GM12878 (cell line): ENCODE data around the gene SCAI. TPM values are rescaled to one million over a fixed set of nuclear protein-coding genes. Genes with fewer than 3 reads are reported as not detected.

ENCODE experiments used
- ATAC-seq: fragments of 200-7000 bp; cut with Tn5 transposase; 3 replicates; pipeline ENCODE4 v1.9.1; 2020; ENCODE audit warnings: mild to moderate bottlenecking, moderate library complexity
- BruUV-seq: library from RNA; stranded (reverse); fragments of 400-500 nt; replicated peaks from 2 replicates; lab custom pipeline; 2021; lab: Mats Ljungman, UMichigan
- CTCF ChIA-PET: fragments of 300-600 bp; sonication (Branson Sonifier 250); formaldehyde crosslinking; extraction: SDS; loops from one replicate; lab custom pipeline; 2021; ENCODE audit warnings: inconsistent platforms; lab: Yijun Ruan, JAX
- POLR2A ChIA-PET: fragments of 350-600 bp; formaldehyde crosslinking; extraction: SDS; loops from one replicate; lab custom pipeline; 2021; ENCODE audit warnings: inconsistent platforms; lab: Charles Lee
- RAD21 ChIA-PET: fragments of 300-600 bp; sonication (Branson Sonifier 250); formaldehyde crosslinking; loops from one replicate; lab custom pipeline; 2023; ENCODE audit warnings: antibody characterized with exemption; ENCODE audit not compliant: unreplicated experiment; lab: Charles Lee
- SMC1A ChIA-PET: fragments of 300-600 bp; sonication (Branson Sonifier 250); formaldehyde crosslinking; loops from one replicate; lab custom pipeline; 2023; ENCODE audit not compliant: unreplicated experiment, uncharacterized antibody; lab: Charles Lee
- DNase-seq: peaks from one replicate; pipeline ENCODE4 v3.0.0-alpha.2; 2011; ENCODE audit warnings: low read depth, low spot score
- FAIRE-seq: peaks from 3 replicates; lab custom pipeline; 2011; peaks lifted over from hg19 to GRCh38; lab: Jason Lieb, UNC
- H2AFZ ChIP-seq: 2 replicates; pipeline ENCODE4 v1.6.0; 2011; ENCODE audit warnings: low read depth, low read length, control low read depth; ENCODE audit not compliant: control insufficient read depth
- H3K27ac ChIP-seq: 2 replicates; pipeline ENCODE4 v1.5.1; 2011; ENCODE audit warnings: control low read depth; ENCODE audit not compliant: control insufficient read depth, insufficient read depth
- H3K27me3 ChIP-seq, 2 experiments: replicated peaks in 1 of 2; 2 replicates each; pipeline versions ENCODE4 v1.6.0 to v1.6.1; 2011; ENCODE audit warnings: low read length in 1 of 2; ENCODE audit not compliant: control insufficient read depth in 2 of 2, insufficient read depth in 2 of 2
- H3K36me3 ChIP-seq, 2 experiments: 2 replicates each; pipeline ENCODE4 v1.5.1; 2011; ENCODE audit warnings: low read length in 1 of 2; ENCODE audit not compliant: control insufficient read depth in 2 of 2, insufficient read depth in 2 of 2
- H3K4me1 ChIP-seq: 2 replicates; pipeline ENCODE4 v1.6.1; 2011; ENCODE audit warnings: mild to moderate bottlenecking, low read length, moderate library complexity, mixed read lengths; ENCODE audit not compliant: control insufficient read depth, insufficient read depth
- H3K4me2 ChIP-seq: 2 replicates; pipeline ENCODE4 v1.6.0; 2011; ENCODE audit warnings: control low read depth; ENCODE audit not compliant: control insufficient read depth, insufficient read depth
- H3K4me3 ChIP-seq: fragments of 200-600 bp; sonication (generic); 2 replicates; pipeline ENCODE4 v1.5.1; 2016
- H3K79me2 ChIP-seq: 2 replicates; pipeline ENCODE4 v1.6.0; 2011; ENCODE audit warnings: low read length; ENCODE audit not compliant: control insufficient read depth, insufficient read depth
- H3K9ac ChIP-seq: 2 replicates; pipeline ENCODE4 v1.8.0; 2011; ENCODE audit warnings: low read length, control low read depth, mixed read lengths; ENCODE audit not compliant: control insufficient read depth, insufficient read depth
- H3K9me3 ChIP-seq: replicated peaks from 3 replicates; pipeline ENCODE4 v1.5.1; 2011; ENCODE audit warnings: mild to moderate bottlenecking, low read length; ENCODE audit not compliant: control insufficient read depth, insufficient read depth
- H4K20me1 ChIP-seq: 2 replicates; pipeline ENCODE4 v1.6.0; 2011; ENCODE audit not compliant: control insufficient read depth, insufficient read depth
- YY1 ChIP-seq: IDR thresholded peaks from 2 replicates; pipeline ENCODE4 v1.6.1; 2011; ENCODE audit warnings: low read depth, mild to moderate bottlenecking, low read length
- WGBS: methylation state at CpG from one replicate; pipeline ENCODE4 v1.1.6; 2016; ENCODE audit warnings: low lambda C conversion rate; ENCODE audit not compliant: insufficient replicate concordance, insufficient coverage; ENCODE audit errors: missing lambda C conversion rate; 5-methylcytosine and 5-hydroxymethylcytosine counted together
- in situ Hi-C: fragments of 300-500 bp; cut with MboI; formaldehyde crosslinking; loops from 9 replicates; pipeline ENCODE4 v1.14.3; 2018; ENCODE audit warnings: mixed read lengths
- intact Hi-C: fragments of 100-400 bp; cut with micrococcal nuclease; formaldehyde crosslinking; loops from one replicate; pipeline ENCODE4 v1.14.2; 2022; ENCODE audit not compliant: unreplicated experiment
- polyA plus RNA-seq, 11 experiments: library from polyadenylated mRNA; depleted of rRNA in 4 of 11; unstranded in 6 of 11; stranded (reverse) in 5 of 11; fragments of >200 nt; fragmentation: Nextera tagmentation in 4 of 11; fragmentation: Illumina TruSeq in 1 of 11; extraction: Ambion mirVana in 4 of 11; extraction: Trizol in 1 of 11; gene quantifications; 1 replicate in 1 of 11; 2 replicates in 10 of 11; pipeline versions ENCODE4 v1.2.1 to v1.2.3, GENCODE V29; 2011 to 2016; ENCODE audit warnings: inconsistent platforms in 2 of 11, missing spikeins in 2 of 11, low read depth in 1 of 11
- total RNA-seq, 4 experiments: library from RNA; depleted of rRNA in 3 of 4; stranded (reverse); fragments of >200 nt in 3 of 4; fragmentation: Illumina TruSeq in 1 of 4; extraction: Trizol in 1 of 4; gene quantifications; 2 replicates each; pipeline versions ENCODE4 v1.2.1 to v1.2.3, GENCODE V29; 2013 to 2021
- TF ChIP-seq, protein P1 (sequence below): fragments of 450-650 bp; IDR thresholded peaks from 2 replicates; pipeline ENCODE4 v1.6.1; 2016; ENCODE audit warnings: mild to moderate bottlenecking

SCAI gene
- total and polyA plus RNA-seq, 10 of the 15 experiments (the other 5 are each of a cell fraction or from before 2014, with no cell fraction given), result 0.52 to 8.8 (median 5.1) TPM

- Histone ChIP-seq H3K4me2 (peak overlapping the region; percentile 80), H3K4me1 (peaks cover 10% of the 10 kb centered on the region), H3K4me3 (peak overlapping the region; percentile 67), H3K79me2 (peaks cover 3% of the 10 kb centered on the region), H3K9ac (peak overlapping the region; percentile 50; the same call in 1 of the 2 replicates), H2AFZ (peak overlapping the region; percentile 64), H3K27me3 (no peaks in the 10 kb centered on the region), H3K9me3 (no peaks in the 10 kb centered on the region), H3K36me3 (no peaks in the 10 kb centered on the region), H4K20me1 (no peaks in the 10 kb centered on the region), H3K27ac (peak overlapping the region; percentile 6; the same call in 1 of the 2 replicates)
- no peak for FAIRE-seq
- 3% methylated on average over 31 of the region's 54 CpGs for WGBS
- peak; percentile 58 for ATAC-seq
- ChIA-PET RAD21 (interaction anchor here (0.7 to 2.0 kb wide), 10 partner anchors 17 to 371 kb away, joined by 4 to 8 read pairs (median 6); partner anchors contain the start of genes NR6A1 and WDR38), POLR2A (interaction anchor here (0.6 to 1.4 kb wide), 6 partner anchors 11 to 498 kb away, joined by 3 to 7 read pairs (median 4); no protein-coding TSS in a partner anchor), SMC1A (interaction anchor here (0.5 to 3.4 kb wide), 7 partner anchors 16 to 475 kb away, joined by 3 to 19 read pairs (median 4); no protein-coding TSS in a partner anchor), CTCF (interaction anchor here (0.9 to 2.8 kb wide), 10 partner anchors 9 to 371 kb away, joined by 3 to 14 read pairs (median 6); partner anchors contain the start of genes ARPC5L, GOLGA1 and RPL35)
- no peak for DNase-seq
- TF ChIP-seq, protein P1, sequence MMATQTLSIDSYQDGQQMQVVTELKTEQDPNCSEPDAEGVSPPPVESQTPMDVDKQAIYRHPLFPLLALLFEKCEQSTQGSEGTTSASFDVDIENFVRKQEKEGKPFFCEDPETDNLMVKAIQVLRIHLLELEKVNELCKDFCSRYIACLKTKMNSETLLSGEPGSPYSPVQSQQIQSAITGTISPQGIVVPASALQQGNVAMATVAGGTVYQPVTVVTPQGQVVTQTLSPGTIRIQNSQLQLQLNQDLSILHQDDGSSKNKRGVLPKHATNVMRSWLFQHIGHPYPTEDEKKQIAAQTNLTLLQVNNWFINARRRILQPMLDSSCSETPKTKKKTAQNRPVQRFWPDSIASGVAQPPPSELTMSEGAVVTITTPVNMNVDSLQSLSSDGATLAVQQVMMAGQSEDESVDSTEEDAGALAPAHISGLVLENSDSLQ, result peak; percentile 16; the same call in 1 of the 2 replicates
- TF ChIP-seq YY1, result no peak
- intact Hi-C loops, result loop anchor here (1.0 to 10.0 kb wide), 5 partner anchors 138 to 368 kb away; partner anchors contain the start of gene GOLGA1
- in situ Hi-C loops, result loop anchor here (5.0 kb wide), 1 partner anchor 370 kb away; the partner anchor contains the start of gene NR6A1
- no TSS peak for BruUV-seq
Observed at GRCh38 chr9:125142560-125143376, 560 bp downstream of the SCAI start.
